Panc1 (cell line): ENCODE measurements around the gene IDI1.

ENCODE experiments used
- CTCF ChIP-seq: fragments of 450-650 bp; IDR thresholded peaks from 2 replicates; pipeline ENCODE4 v1.5.1; 2017; ENCODE audit warnings: mild to moderate bottlenecking
- POLR2AphosphoS5 ChIP-seq: IDR thresholded peaks from 2 replicates; pipeline ENCODE4 v1.6.1; 2012; ENCODE audit warnings: mild to moderate bottlenecking, low read depth, low read length, moderate library complexity
- SIN3A ChIP-seq: IDR thresholded peaks from 2 replicates; pipeline ENCODE4 v1.6.1; 2012; ENCODE audit warnings: low read depth, mild to moderate bottlenecking, low read length, moderate library complexity, borderline replicate concordance; ENCODE audit not compliant: insufficient read depth
- TCF7L2 ChIP-seq: IDR thresholded peaks from 2 replicates; pipeline ENCODE4 v1.6.1; 2011; ENCODE audit warnings: mild to moderate bottlenecking, low read depth, low read length, inconsistent platforms

- TF ChIP-seq CTCF (no peak), TCF7L2 (no peak), POLR2AphosphoS5 (no peak), SIN3A (no peak)
These were observed 19.1 kb downstream of the IDI1 start for GRCh38 chr10:1029838-1030237.
